ENCODE data around the gene EIF2D.

DNA sequence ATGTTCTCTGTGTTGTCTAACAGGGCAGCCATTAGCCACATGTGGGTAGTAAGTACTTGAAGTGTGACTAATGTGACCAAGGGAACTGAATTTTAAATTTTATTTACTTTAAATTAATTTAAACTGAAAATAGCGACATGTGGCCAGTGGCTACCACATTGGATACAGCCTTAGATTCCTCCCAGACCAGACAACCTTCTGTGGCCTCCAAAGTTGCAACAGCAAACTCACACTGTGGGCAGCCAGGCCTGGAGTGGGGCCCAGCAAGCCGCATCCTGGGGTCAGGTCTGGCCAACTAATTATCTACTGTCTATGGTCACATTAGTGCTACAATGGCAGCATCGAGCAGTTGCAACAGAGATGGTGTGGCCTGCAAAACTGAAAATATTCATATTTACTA, 11.7 kb downstream of the EIF2D start:
- TF ChIP-seq, protein P1, sequence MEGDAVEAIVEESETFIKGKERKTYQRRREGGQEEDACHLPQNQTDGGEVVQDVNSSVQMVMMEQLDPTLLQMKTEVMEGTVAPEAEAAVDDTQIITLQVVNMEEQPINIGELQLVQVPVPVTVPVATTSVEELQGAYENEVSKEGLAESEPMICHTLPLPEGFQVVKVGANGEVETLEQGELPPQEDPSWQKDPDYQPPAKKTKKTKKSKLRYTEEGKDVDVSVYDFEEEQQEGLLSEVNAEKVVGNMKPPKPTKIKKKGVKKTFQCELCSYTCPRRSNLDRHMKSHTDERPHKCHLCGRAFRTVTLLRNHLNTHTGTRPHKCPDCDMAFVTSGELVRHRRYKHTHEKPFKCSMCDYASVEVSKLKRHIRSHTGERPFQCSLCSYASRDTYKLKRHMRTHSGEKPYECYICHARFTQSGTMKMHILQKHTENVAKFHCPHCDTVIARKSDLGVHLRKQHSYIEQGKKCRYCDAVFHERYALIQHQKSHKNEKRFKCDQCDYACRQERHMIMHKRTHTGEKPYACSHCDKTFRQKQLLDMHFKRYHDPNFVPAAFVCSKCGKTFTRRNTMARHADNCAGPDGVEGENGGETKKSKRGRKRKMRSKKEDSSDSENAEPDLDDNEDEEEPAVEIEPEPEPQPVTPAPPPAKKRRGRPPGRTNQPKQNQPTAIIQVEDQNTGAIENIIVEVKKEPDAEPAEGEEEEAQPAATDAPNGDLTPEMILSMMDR (conservative IDR thresholded peaks at IDR 0.05; ENCODE audit: low read depth, low read length) = no peak
- TF ChIP-seq EZH2 (IDR thresholded peaks at IDR 0.05; ENCODE audit: low read length, unreplicated experiment) (no peak), EZH2phosphoT487 (IDR thresholded peaks at IDR 0.05; ENCODE audit: borderline replicate concordance, low read length) (no peak)

All from PC-3 (cell line).